Retina (tissue), 1 donor: ENCODE measurements around the gene RAI1.
"Not testable (repeated sequence)": the region's sequence is repeated elsewhere in the genome, so short reads cannot be mapped to it uniquely, and the experiment has no call there.

Experiments
- DNase-seq: peaks from one replicate; pipeline ENCODE4 v3.0.0-alpha.2; 2016

The RAI1 gene

GRCh38 chr17:17681187-17681743, at the start of gene RAI1:
TSS of gene RAI1 (plus strand) at chr17:17681458. CDS start at chr17:17792949, 111,491 bp downstream.
- peak; percentile 77 for DNase-seq

GRCh38 chr17:17632690-17633089, 48.6 kb upstream of the RAI1 start:
- not testable (repeated sequence) for DNase-seq

- DNase-seq, result no peak
Observed at GRCh38 chr17:17633310-17633709, 47.9 kb upstream of the RAI1 start.

- DNase-seq, result no peak
Observed at GRCh38 chr17:17635126-17635525, 46.1 kb upstream of the RAI1 start.

GRCh38 chr17:17635537-17636271, 45.6 kb upstream of the RAI1 start:
- not testable (repeated sequence) for DNase-seq

- DNase-seq, result no peak
Observed at GRCh38 chr17:17636272-17636885, 44.9 kb upstream of the RAI1 start.

- DNase-seq, result no peak
Observed at GRCh38 chr17:17638467-17638866, 42.8 kb upstream of the RAI1 start.

GRCh38 chr17:17639661-17640270, 41.5 kb upstream of the RAI1 start:
- DNase-seq, result not testable (repeated sequence)

- peak; percentile 81 for DNase-seq
Observed at GRCh38 chr17:17641621-17642409, 39.4 kb upstream of the RAI1 start.

- not testable (repeated sequence) for DNase-seq
Observed at GRCh38 chr17:17645148-17645547, 36.1 kb upstream of the RAI1 start.

- no peak for DNase-seq
Observed at GRCh38 chr17:17645961-17646360, 35.3 kb upstream of the RAI1 start.

GRCh38 chr17:17647524-17648178, 33.6 kb upstream of the RAI1 start:
- no peak for DNase-seq

- DNase-seq, result no peak
Observed at GRCh38 chr17:17648762-17649161, 32.5 kb upstream of the RAI1 start.

- no peak for DNase-seq
Observed at GRCh38 chr17:17650959-17651358, 30.3 kb upstream of the RAI1 start.

- no peak for DNase-seq
Observed at GRCh38 chr17:17653343-17653742, 27.9 kb upstream of the RAI1 start.

GRCh38 chr17:17659340-17659739, 21.9 kb upstream of the RAI1 start:
- no peak for DNase-seq

GRCh38 chr17:17661134-17661533, 20.1 kb upstream of the RAI1 start:
- DNase-seq, result no peak

GRCh38 chr17:17661834-17662385, 19.3 kb upstream of the RAI1 start:
- DNase-seq, result no peak

GRCh38 chr17:17663160-17664063, 17.8 kb upstream of the RAI1 start:
- peak; percentile 91 for DNase-seq

- DNase-seq, result no peak
Observed at GRCh38 chr17:17664064-17664452, 17.2 kb upstream of the RAI1 start.

GRCh38 chr17:17665255-17665654, 16.0 kb upstream of the RAI1 start:
- no peak for DNase-seq
